HG03354 (cell line): Measurements from ENCODE around the gene MRPL22.
"Not testable (repeated sequence)": the region's sequence is repeated elsewhere in the genome, so short reads cannot be mapped to it uniquely, and the experiment has no call there.

ENCODE experiments used
- ATAC-seq: cut with Tn5 transposase; IDR thresholded peaks from one replicate; pipeline ENCODE4 v1.9.1; 2021; ENCODE audit warnings: mild to moderate bottlenecking; ENCODE audit not compliant: unreplicated experiment, poor library complexity, severe bottlenecking

The MRPL22 gene

GRCh38 chr5:154984946-154985516, 44.2 kb downstream of the MRPL22 start:
- no peak for ATAC-seq

GRCh38 chr5:154986151-154986550, 45.3 kb downstream of the MRPL22 start:
- no peak for ATAC-seq

GRCh38 chr5:154989626-154990025, 48.8 kb downstream of the MRPL22 start:
- ATAC-seq: no peak

- ATAC-seq: no peak
Measured at GRCh38 chr5:154993461-154993860, 52.6 kb downstream of the MRPL22 start.

- no peak for ATAC-seq
Measured at GRCh38 chr5:154995679-154996078, 54.8 kb downstream of the MRPL22 start.

- no peak for ATAC-seq
Measured at GRCh38 chr5:154997746-154998145, 56.9 kb downstream of the MRPL22 start.

GRCh38 chr5:154999865-155000264, 59.0 kb downstream of the MRPL22 start:
- ATAC-seq: no peak

GRCh38 chr5:155001523-155001922, 60.6 kb downstream of the MRPL22 start:
- no peak for ATAC-seq

GRCh38 chr5:155002722-155003121, 61.8 kb downstream of the MRPL22 start:
- ATAC-seq: not testable (repeated sequence)

GRCh38 chr5:155004138-155004744, 63.4 kb downstream of the MRPL22 start:
- ATAC-seq: peak; percentile 45

- ATAC-seq: not testable (repeated sequence)
Measured at GRCh38 chr5:155006265-155006664, 65.4 kb downstream of the MRPL22 start.

- no peak for ATAC-seq
Measured at GRCh38 chr5:155008669-155009068, 67.8 kb downstream of the MRPL22 start.

- ATAC-seq: no peak
Measured at GRCh38 chr5:155010881-155011280, 70.0 kb downstream of the MRPL22 start.

GRCh38 chr5:155013526-155013925, 72.7 kb downstream of the MRPL22 start, which contains the start of gene KIF4B:
KIF4B (plus strand) TSS chr5:155013755; CDS start chr5:155013860, 105 bp downstream.
- no peak for ATAC-seq

GRCh38 chr5:155015239-155015638, 74.4 kb downstream of the MRPL22 start:
- no peak for ATAC-seq

GRCh38 chr5:155017610-155018009, 76.7 kb downstream of the MRPL22 start:
- ATAC-seq: peak; percentile 89
